MCF 10A (cell line): Measurements from ENCODE around the gene MRPS25. TPM values are rescaled to one million over a fixed set of nuclear protein-coding genes. Genes with fewer than 3 reads are reported as not detected.
A peak's percentile ranks its signal among the peaks of the same experiment; 100 is the strongest.

Experiments used
- BruUV-seq: library from RNA; stranded (reverse); fragments of 400-500 nt; replicated peaks from 2 replicates; lab custom pipeline; 2021; lab: Mats Ljungman, UMichigan
- CTCF ChIA-PET: fragments of 300-600 bp; sonication (Branson Sonifier 250); formaldehyde crosslinking; extraction: SDS; loops from one replicate; lab custom pipeline; 2021; ENCODE audit warnings: antibody characterized with exemption, inconsistent platforms; lab: Yijun Ruan, JAX
- POLR2A ChIA-PET: fragments of 300-600, 350-650 bp; sonication (Branson Sonifier 250); formaldehyde crosslinking; extraction: SDS; loops from one replicate; lab custom pipeline; 2020; ENCODE audit warnings: antibody characterized with exemption, inconsistent platforms; lab: Yijun Ruan, JAX
- DNase-seq: peaks from one replicate; pipeline ENCODE4 v3.0.0-alpha.2; 2018; ENCODE audit not compliant: unreplicated experiment
- H3K27ac Mint-ChIP-seq: one replicate; pipeline ENCODE4 v1.8.0; 2022; ENCODE audit warnings: mild to moderate bottlenecking, low read depth, mixed read lengths; ENCODE audit not compliant: unreplicated experiment
- H3K27me3 Mint-ChIP-seq: one replicate; pipeline ENCODE4 v1.8.0; 2022; ENCODE audit warnings: mixed read lengths; ENCODE audit not compliant: insufficient read depth, unreplicated experiment
- H3K36me3 Mint-ChIP-seq: one replicate; pipeline ENCODE4 v1.8.0; 2022; ENCODE audit warnings: mild to moderate bottlenecking, moderate library complexity, mixed read lengths; ENCODE audit not compliant: insufficient read depth, unreplicated experiment
- H3K4me1 Mint-ChIP-seq: one replicate; pipeline ENCODE4 v1.8.0; 2022; ENCODE audit warnings: mixed read lengths; ENCODE audit not compliant: insufficient read depth, unreplicated experiment
- H3K4me3 Mint-ChIP-seq: one replicate; pipeline ENCODE4 v1.8.0; 2022; ENCODE audit warnings: mild to moderate bottlenecking, moderate library complexity, mixed read lengths; ENCODE audit not compliant: unreplicated experiment
- H3K9me3 Mint-ChIP-seq: one replicate; pipeline ENCODE4 v1.8.0; 2022; ENCODE audit warnings: mixed read lengths; ENCODE audit not compliant: unreplicated experiment
- intact Hi-C: fragments of 100-400 bp; cut with micrococcal nuclease; formaldehyde crosslinking; loops from 2 replicates; pipeline ENCODE4 v1.14.1; 2022
- total RNA-seq: library from RNA; stranded (reverse); gene quantifications from 2 replicates; pipeline ENCODE4 v1.2.3, GENCODE V29; 2022
- TF ChIP-seq, protein P1 (sequence below): fragments of 200-600 bp; IDR thresholded peaks from one replicate; pipeline ENCODE4 v1.8.0; 2022; ENCODE audit warnings: antibody characterized with exemption, mild to moderate bottlenecking; ENCODE audit not compliant: unreplicated experiment

The MRPS25 gene
- total RNA-seq, 1 experiment from 2014 or later: 87.2 TPM

DNA sequence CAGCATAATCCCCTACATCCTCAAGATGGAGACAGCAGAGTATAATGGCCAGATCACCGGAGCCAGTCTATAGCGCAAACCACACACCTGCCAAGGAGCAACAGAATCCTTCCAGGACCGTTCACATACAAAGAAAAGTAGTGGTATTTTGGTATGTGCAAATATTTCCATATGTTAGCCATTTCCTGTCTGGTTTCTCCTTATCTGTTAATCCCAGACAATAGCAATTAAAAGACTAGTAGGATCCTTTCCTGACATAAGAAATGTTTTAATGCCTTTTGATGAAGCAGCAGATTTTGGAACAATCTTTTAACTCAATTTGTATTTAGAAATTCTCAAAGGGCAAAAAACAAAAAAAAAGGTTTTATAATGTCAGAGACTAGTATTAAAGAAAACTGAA lies 22.2 kb downstream of the MRPS25 start:
- no TSS peak for BruUV-seq
- peaks cover 5% of the 10 kb centered on the region for H3K4me1 Mint-ChIP-seq
- H3K27ac Mint-ChIP-seq: no peak overlapping the region
- TF ChIP-seq, protein P1, sequence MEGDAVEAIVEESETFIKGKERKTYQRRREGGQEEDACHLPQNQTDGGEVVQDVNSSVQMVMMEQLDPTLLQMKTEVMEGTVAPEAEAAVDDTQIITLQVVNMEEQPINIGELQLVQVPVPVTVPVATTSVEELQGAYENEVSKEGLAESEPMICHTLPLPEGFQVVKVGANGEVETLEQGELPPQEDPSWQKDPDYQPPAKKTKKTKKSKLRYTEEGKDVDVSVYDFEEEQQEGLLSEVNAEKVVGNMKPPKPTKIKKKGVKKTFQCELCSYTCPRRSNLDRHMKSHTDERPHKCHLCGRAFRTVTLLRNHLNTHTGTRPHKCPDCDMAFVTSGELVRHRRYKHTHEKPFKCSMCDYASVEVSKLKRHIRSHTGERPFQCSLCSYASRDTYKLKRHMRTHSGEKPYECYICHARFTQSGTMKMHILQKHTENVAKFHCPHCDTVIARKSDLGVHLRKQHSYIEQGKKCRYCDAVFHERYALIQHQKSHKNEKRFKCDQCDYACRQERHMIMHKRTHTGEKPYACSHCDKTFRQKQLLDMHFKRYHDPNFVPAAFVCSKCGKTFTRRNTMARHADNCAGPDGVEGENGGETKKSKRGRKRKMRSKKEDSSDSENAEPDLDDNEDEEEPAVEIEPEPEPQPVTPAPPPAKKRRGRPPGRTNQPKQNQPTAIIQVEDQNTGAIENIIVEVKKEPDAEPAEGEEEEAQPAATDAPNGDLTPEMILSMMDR: no peak
- ChIA-PET POLR2A (interaction anchor here (1.1 kb wide), 1 partner anchor 59 kb away, joined by 3 read pairs; no protein-coding TSS in a partner anchor), CTCF (interaction anchor here (0.9 kb wide), 1 partner anchor 8 kb away, joined by 4 read pairs; no protein-coding TSS in a partner anchor)
- DNase-seq: no peak
- H3K36me3 Mint-ChIP-seq: peaks cover 97% of the 10 kb centered on the region
- no peaks in the 10 kb centered on the region for H3K9me3 Mint-ChIP-seq
- no peaks in the 10 kb centered on the region for H3K27me3 Mint-ChIP-seq
- H3K4me3 Mint-ChIP-seq: no peak overlapping the region
- intact Hi-C loops: no loop called here

DNA sequence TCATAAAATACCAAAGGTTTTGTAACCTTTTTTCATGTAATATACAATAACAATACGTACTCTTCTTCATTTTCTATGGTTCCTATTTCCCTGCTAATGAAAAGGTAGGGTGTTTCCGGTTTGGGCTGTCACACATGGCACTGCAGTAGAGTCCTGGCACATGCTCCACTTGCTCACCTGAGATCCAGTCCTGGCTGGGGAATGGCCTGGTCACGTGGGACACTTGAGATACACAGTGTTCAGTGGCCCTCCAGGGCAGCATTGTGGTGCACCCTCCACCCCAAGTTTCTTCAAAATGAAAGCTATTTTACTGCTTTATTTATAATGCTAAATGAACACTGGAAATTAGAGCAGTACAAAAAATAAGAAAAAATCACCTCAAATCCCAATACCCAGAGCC lies 23.2 kb downstream of the MRPS25 start:
- H3K4me1 Mint-ChIP-seq: peaks cover 5% of the 10 kb centered on the region
- H3K36me3 Mint-ChIP-seq: peaks cover 97% of the 10 kb centered on the region
- H3K9me3 Mint-ChIP-seq: no peaks in the 10 kb centered on the region
- no TSS peak for BruUV-seq
- no peak overlapping the region for H3K27ac Mint-ChIP-seq
- intact Hi-C loops: no loop called here
- CTCF ChIA-PET: no interaction called here
- POLR2A ChIA-PET: no interaction called here
- TF ChIP-seq, protein P1: no peak
- H3K4me3 Mint-ChIP-seq: no peak overlapping the region
- DNase-seq: no peak
- no peaks in the 10 kb centered on the region for H3K27me3 Mint-ChIP-seq

DNA sequence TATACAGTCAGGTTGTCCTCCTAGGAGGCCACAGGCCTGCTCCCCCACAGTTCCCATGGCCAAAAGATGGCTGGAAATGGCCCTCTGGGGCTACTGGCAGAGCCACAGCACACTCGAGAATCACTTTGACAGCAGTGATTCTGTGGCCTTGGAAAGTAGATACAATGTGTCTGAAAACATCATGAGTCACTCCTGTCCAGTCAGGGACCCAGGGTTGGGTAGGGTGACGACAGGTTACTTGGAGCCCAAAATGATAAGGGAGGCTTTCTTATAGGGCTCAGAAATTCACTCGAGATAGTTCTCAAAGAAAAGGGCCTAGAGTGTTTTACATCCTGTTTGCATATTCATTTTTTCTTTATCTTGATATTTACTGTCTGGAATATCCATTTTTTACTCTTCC lies 24.3 kb downstream of the MRPS25 start:
- Mint-ChIP-seq H3K27ac (peak overlapping the region; percentile 32), H3K4me1 (peaks cover 5% of the 10 kb centered on the region), H3K27me3 (no peaks in the 10 kb centered on the region), H3K9me3 (no peaks in the 10 kb centered on the region), H3K36me3 (peaks cover 97% of the 10 kb centered on the region), H3K4me3 (no peak overlapping the region)
- TF ChIP-seq, protein P1: no peak
- CTCF ChIA-PET: no interaction called here
- peak; percentile 11 for DNase-seq
- intact Hi-C loops: no loop called here
- POLR2A ChIA-PET: no interaction called here
- BruUV-seq: no TSS peak

DNA sequence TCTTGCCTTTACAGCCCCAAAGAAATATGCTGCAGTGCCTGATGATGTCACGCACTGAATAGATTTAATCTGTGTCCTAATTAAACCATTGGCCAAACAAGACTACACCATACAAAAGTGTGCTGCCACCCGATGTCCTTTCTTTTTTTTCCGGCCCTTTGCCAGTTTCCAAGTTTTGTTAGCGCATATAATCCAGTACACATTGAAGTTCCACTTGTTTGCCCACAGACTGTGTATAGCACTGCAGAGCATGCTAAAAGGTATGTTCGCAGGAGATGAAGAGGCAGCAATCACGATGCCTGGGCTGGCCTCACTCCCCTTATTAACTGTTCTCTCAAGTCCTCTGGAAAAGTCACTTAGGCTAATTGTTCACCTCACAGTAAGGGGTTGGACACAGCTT lies 26.8 kb downstream of the MRPS25 start:
- CTCF ChIA-PET: interaction anchor here (1.0 kb wide), 1 partner anchor 24 kb away, joined by 3 read pairs; no protein-coding TSS in a partner anchor
- Mint-ChIP-seq H3K27ac (no peak overlapping the region), H3K4me3 (no peak overlapping the region), H3K9me3 (no peaks in the 10 kb centered on the region), H3K36me3 (peaks cover 97% of the 10 kb centered on the region), H3K27me3 (no peaks in the 10 kb centered on the region), H3K4me1 (peaks cover 5% of the 10 kb centered on the region)
- no peak for DNase-seq
- intact Hi-C loops: no loop called here
- no TSS peak for BruUV-seq
- TF ChIP-seq, protein P1: no peak
- POLR2A ChIA-PET: interaction anchor here (0.6 to 1.6 kb wide), 3 partner anchors 8 to 340 kb away, joined by 3 to 4 read pairs (median 3); no protein-coding TSS in a partner anchor
